Measurements from ENCODE around the gene TCOF1.

The TCOF1 gene

GRCh38 chr5:150355791-150356190 lies 1.7 kb upstream of the TCOF1 start:
- TF ChIP-seq ZFP30 (CRISPR knock-in tag; IDR thresholded peaks at IDR 0.05) (no peak), ZNF70 (CRISPR knock-in tag; IDR thresholded peaks at IDR 0.05) (no peak), PPARA (CRISPR knock-in tag; IDR thresholded peaks at IDR 0.05; ENCODE audit: borderline replicate concordance) (no peak)
- no peak for ATAC-seq

GRCh38 chr5:150356575-150357294 lies 762 bp upstream of the TCOF1 start:
- TF ChIP-seq ZC3H10 (CRISPR knock-in tag; IDR thresholded peaks at IDR 0.05) (no peak), TCF4 (CRISPR knock-in tag; IDR thresholded peaks at IDR 0.05; ENCODE audit: borderline replicate concordance) (no peak), CREB5 (CRISPR knock-in tag; IDR thresholded peaks at IDR 0.05; ENCODE audit: low read depth) (no peak), SNAI2 (CRISPR knock-in tag; IDR thresholded peaks at IDR 0.05) (no peak), PATZ1 (CRISPR knock-in tag; IDR thresholded peaks at IDR 0.05; ENCODE audit: borderline replicate concordance) (no peak), ESRRG (CRISPR knock-in tag; IDR thresholded peaks at IDR 0.05) (no peak), PPARA (CRISPR knock-in tag; IDR thresholded peaks at IDR 0.05; ENCODE audit: borderline replicate concordance) (no peak), CSRNP3 (CRISPR knock-in tag; IDR thresholded peaks at IDR 0.05) (no peak), OSR1 (CRISPR knock-in tag; IDR thresholded peaks at IDR 0.05) (no peak)
- ATAC-seq: no peak

GRCh38 chr5:150358261-150359095 lies 981 bp downstream of the TCOF1 start:
- TF ChIP-seq TCF4 (CRISPR knock-in tag; IDR thresholded peaks at IDR 0.05; ENCODE audit: borderline replicate concordance) (no peak), GLIS3 (CRISPR knock-in tag; IDR thresholded peaks at IDR 0.05) (no peak), PPARA (CRISPR knock-in tag; IDR thresholded peaks at IDR 0.05; ENCODE audit: borderline replicate concordance) (no peak), CSDC2 (CRISPR knock-in tag; IDR thresholded peaks at IDR 0.05) (no peak), ARNTL (CRISPR knock-in tag; IDR thresholded peaks at IDR 0.05; ENCODE audit: borderline replicate concordance, low read depth) (no peak), ZFP3 (CRISPR knock-in tag; IDR thresholded peaks at IDR 0.05) (no peak), TOX (CRISPR knock-in tag; IDR thresholded peaks at IDR 0.05; ENCODE audit: borderline replicate concordance) (no peak), ESRRG (CRISPR knock-in tag; IDR thresholded peaks at IDR 0.05) (no peak), CREB5 (CRISPR knock-in tag; IDR thresholded peaks at IDR 0.05; ENCODE audit: low read depth) (no peak), PATZ1 (CRISPR knock-in tag; IDR thresholded peaks at IDR 0.05; ENCODE audit: borderline replicate concordance) (no peak), ISL1 (CRISPR knock-in tag; IDR thresholded peaks at IDR 0.05) (no peak), TSHZ2 (CRISPR knock-in tag; IDR thresholded peaks at IDR 0.05) (no peak), ZNF565 (CRISPR knock-in tag; conservative IDR thresholded peaks at IDR 0.05; ENCODE audit: low read depth) (no peak), BACH2 (CRISPR knock-in tag; IDR thresholded peaks at IDR 0.05; ENCODE audit: borderline replicate concordance) (no peak), ZFP30 (CRISPR knock-in tag; IDR thresholded peaks at IDR 0.05) (no peak)
- TF ChIP-seq, protein P1, sequence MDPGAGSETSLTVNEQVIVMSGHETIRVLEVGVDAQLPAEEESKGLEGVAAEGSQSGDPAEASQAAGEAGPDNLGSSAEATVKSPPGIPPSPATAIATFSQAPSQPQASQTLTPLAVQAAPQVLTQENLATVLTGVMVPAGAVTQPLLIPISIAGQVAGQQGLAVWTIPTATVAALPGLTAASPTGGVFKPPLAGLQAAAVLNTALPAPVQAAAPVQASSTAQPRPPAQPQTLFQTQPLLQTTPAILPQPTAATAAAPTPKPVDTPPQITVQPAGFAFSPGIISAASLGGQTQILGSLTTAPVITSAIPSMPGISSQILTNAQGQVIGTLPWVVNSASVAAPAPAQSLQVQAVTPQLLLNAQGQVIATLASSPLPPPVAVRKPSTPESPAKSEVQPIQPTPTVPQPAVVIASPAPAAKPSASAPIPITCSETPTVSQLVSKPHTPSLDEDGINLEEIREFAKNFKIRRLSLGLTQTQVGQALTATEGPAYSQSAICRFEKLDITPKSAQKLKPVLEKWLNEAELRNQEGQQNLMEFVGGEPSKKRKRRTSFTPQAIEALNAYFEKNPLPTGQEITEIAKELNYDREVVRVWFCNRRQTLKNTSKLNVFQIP (CRISPR knock-in tag; IDR thresholded peaks at IDR 0.05; ENCODE audit: borderline replicate concordance, low read depth): no peak
- peak; percentile 2; the same call in 2 of the 3 replicates for ATAC-seq
